Ishikawa (cell line): ENCODE measurements around the gene TXK.

Source experiments
- CEBPB ChIP-seq: IDR thresholded peaks from 2 replicates; pipeline ENCODE4 v1.6.1; 2012
- CREB1 ChIP-seq: IDR thresholded peaks from 2 replicates; pipeline ENCODE4 v1.6.1; 2012; ENCODE audit warnings: low read depth
- EGR1 ChIP-seq: IDR thresholded peaks from 2 replicates; pipeline ENCODE4 v1.6.1; 2012
- EP300 ChIP-seq: IDR thresholded peaks from 2 replicates; pipeline ENCODE4 v1.6.1; 2012; ENCODE audit warnings: borderline replicate concordance
- FOXM1 ChIP-seq: IDR thresholded peaks from 2 replicates; pipeline ENCODE4 v1.6.1; 2012; ENCODE audit warnings: low read depth, borderline replicate concordance
- MAX ChIP-seq: IDR thresholded peaks from 2 replicates; pipeline ENCODE4 v1.6.1; 2012
- NFIC ChIP-seq: IDR thresholded peaks from 2 replicates; pipeline ENCODE4 v1.6.1; 2012
- RAD21 ChIP-seq: IDR thresholded peaks from 2 replicates; pipeline ENCODE4 v1.6.1; 2012; ENCODE audit warnings: low read depth
- REST ChIP-seq: IDR thresholded peaks from 2 replicates; pipeline ENCODE4 v1.6.1; 2012; ENCODE audit warnings: low read depth, mild to moderate bottlenecking
- TAF1 ChIP-seq: IDR thresholded peaks from 2 replicates; pipeline ENCODE4 v1.6.1; 2012; ENCODE audit warnings: low read depth, mild to moderate bottlenecking
- TCF12 ChIP-seq: IDR thresholded peaks from 2 replicates; pipeline ENCODE4 v1.6.1; 2012; ENCODE audit warnings: low read depth
- TEAD4 ChIP-seq: IDR thresholded peaks from 2 replicates; pipeline ENCODE4 v1.6.1; 2012
- USF1 ChIP-seq: IDR thresholded peaks from 2 replicates; pipeline ENCODE4 v1.6.1; 2012
- YY1 ChIP-seq: IDR thresholded peaks from 2 replicates; pipeline ENCODE4 v1.6.1; 2012; ENCODE audit warnings: low read depth
- ZBTB7A ChIP-seq: IDR thresholded peaks from 2 replicates; pipeline ENCODE4 v1.6.1; 2012; ENCODE audit warnings: low read depth

TXK gene

GRCh38 chr4:48138936-48139335, 4.9 kb upstream of the TXK start:
- TF ChIP-seq EGR1 (no peak), YY1 (no peak), ZBTB7A (no peak), REST (no peak), USF1 (no peak), NFIC (no peak), CEBPB (no peak), TEAD4 (no peak), MAX (no peak), TAF1 (no peak), EP300 (no peak), CREB1 (no peak), RAD21 (no peak), TCF12 (no peak), FOXM1 (no peak)

- TF ChIP-seq FOXM1 (no peak), NFIC (no peak), RAD21 (no peak), TEAD4 (no peak), EP300 (no peak), TAF1 (no peak), USF1 (no peak), EGR1 (no peak), CEBPB (no peak), ZBTB7A (no peak), MAX (no peak)
These were observed 4.5 kb upstream of the TXK start for GRCh38 chr4:48138511-48138910.

GRCh38 chr4:48137846-48138245, 3.8 kb upstream of the TXK start:
- TF ChIP-seq CREB1 (no peak), FOXM1 (no peak), RAD21 (no peak), NFIC (no peak), TAF1 (no peak), TEAD4 (no peak), YY1 (no peak), TCF12 (no peak), EP300 (no peak), CEBPB (no peak), MAX (no peak), USF1 (no peak), EGR1 (no peak), ZBTB7A (no peak), REST (no peak)

- no peak for TF ChIP-seq ZBTB7A
- no peak for TF ChIP-seq USF1
- TF ChIP-seq CEBPB: no peak
- no peak for TF ChIP-seq MAX
- no peak for TF ChIP-seq TEAD4
- no peak for TF ChIP-seq TCF12
- no peak for TF ChIP-seq EP300
- no peak for TF ChIP-seq RAD21
- no peak for TF ChIP-seq CREB1
- no peak for TF ChIP-seq EGR1
- no peak for TF ChIP-seq FOXM1
- TF ChIP-seq TAF1: no peak
- no peak for TF ChIP-seq YY1
- TF ChIP-seq REST: no peak
These were observed 381 bp downstream of the TXK start for GRCh38 chr4:48133669-48134068.
